Kidney (tissue), 14 donors: Measurements from ENCODE around the gene ZC3H10. TPM values are rescaled to one million over a fixed set of nuclear protein-coding genes. Genes with fewer than 3 reads are reported as not detected.

ENCODE experiments used
- DNase-seq, 5 donors: peaks; one replicate each; pipeline ENCODE4 v3.0.0-alpha.2; 2013 to 2020
- FAIRE-seq: peaks from 2 replicates; lab custom pipeline; 2012; peaks lifted over from hg19 to GRCh38; lab: Jason Lieb, UNC
- H3K27ac ChIP-seq, 2 donors: one replicate each; pipeline ENCODE4 v1.7.0; 2013; ENCODE audit warnings: low read depth in 2 of 2, low read length in 2 of 2, inconsistent platforms in 1 of 2
- H3K27me3 ChIP-seq: one replicate; pipeline ENCODE4 v1.7.1; 2013; ENCODE audit warnings: low read length, inconsistent platforms; ENCODE audit not compliant: control insufficient read depth, insufficient read depth
- H3K36me3 ChIP-seq, 3 donors: one replicate each; pipeline versions ENCODE4 v1.7.0 to v1.7.1; 2013; ENCODE audit warnings: low read length in 3 of 3, control low read depth in 1 of 3, inconsistent platforms in 1 of 3; ENCODE audit not compliant: insufficient read depth in 3 of 3, control insufficient read depth in 2 of 3
- H3K4me1 ChIP-seq, 3 donors: one replicate each; pipeline versions ENCODE4 v1.7.0 to v1.7.1; 2013; ENCODE audit warnings: low read length in 3 of 3, inconsistent platforms in 1 of 3, low read depth in 1 of 3; ENCODE audit not compliant: control insufficient read depth in 2 of 3, insufficient read depth in 2 of 3
- H3K4me3 ChIP-seq, 3 donors: one replicate each; pipeline versions ENCODE4 v1.7.0 to v1.8.1; 2013; ENCODE audit warnings: low read length in 3 of 3, control low read depth in 1 of 3, inconsistent platforms in 1 of 3
- H3K9ac ChIP-seq, 3 donors: one replicate each; pipeline versions ENCODE4 v1.7.0 to v1.7.1; 2013; ENCODE audit warnings: low read length in 3 of 3, control low read depth in 1 of 3, inconsistent platforms in 1 of 3
- H3K9me3 ChIP-seq, 3 donors: one replicate each; pipeline versions ENCODE4 v1.7.0 to v1.7.1; 2013; ENCODE audit warnings: low read length in 3 of 3, control low read depth in 1 of 3, inconsistent platforms in 1 of 3; ENCODE audit not compliant: control insufficient read depth in 2 of 3, insufficient read depth in 1 of 3
- intact Hi-C: fragments of 100-400 bp; cut with DNase I; formaldehyde crosslinking; loops from one replicate; pipeline ENCODE4 v1.11.1; 2022
- polyA plus RNA-seq: library from polyadenylated mRNA; stranded (reverse); fragments of 350-450 nt; fragmentation: Illumina TruSeq; extraction: RNeasy Lipid Tissue Mini Kit (QIAGEN cat#74804); gene quantifications from one replicate; pipeline ENCODE4 v1.2.3, GENCODE V29; 2014; ENCODE audit warnings: low read depth, low replicate concordance; ENCODE audit not compliant: insufficient read depth
- total RNA-seq: library from RNA; stranded (reverse); fragmentation: NEBNext Ultra II Directional; extraction: Animal tissue kit (Norgen Biotek cat#: 25700); gene quantifications from one replicate; pipeline ENCODE4 v1.2.1, GENCODE V29; 2021
- TF ChIP-seq, protein P1 (sequence below): IDR thresholded peaks from 3 replicates; pipeline ENCODE4 v1.5.1; 2012; ENCODE audit warnings: mild to moderate bottlenecking, moderate library complexity, borderline replicate concordance; ENCODE audit not compliant: insufficient read depth; ENCODE audit errors: extremely low read depth
- donor health status: control.
- donor health status: control.
- donor health status: control.
- donor health status: control.
- donor health status: control.
- donor health status: DM: yes; HTN: yes; CAD: no.
- donor health status: Normal renal cell carcinoma (clear cell type).

Gene ZC3H10
- total and polyA plus RNA-seq, 2 donors from 2014 or later, result 2.4 to 8.6 TPM

GRCh38 chr12:56152132-56152755 lies 34.2 kb downstream of the ZC3H10 start, which contains the start of gene MYL6B:
MYL6B (plus strand) TSS chr12:56152587; CDS start chr12:56153919, 1,332 bp downstream.
- FAIRE-seq (no peak), DNase-seq (peak; percentile 92 to 98 (median 95))
- Histone ChIP-seq H3K27me3 (no peaks in the 10 kb centered on the region), H3K36me3 (peaks cover 0 to 2% (median 0%) of the 10 kb centered on the region in 3 donors), H3K9me3 (no peaks in the 10 kb centered on the region), H3K27ac (peak within 1 kb of the TSS; percentile 87 to 91), H3K4me3 (peak within 1 kb of the TSS; percentile 80 to 92 (median 82)), H3K9ac (peak within 1 kb of the TSS; percentile 68 to 93 (median 83)), H3K4me1 (peaks cover 0 to 16% (median 10%) of the 10 kb centered on the region in 3 donors)
- intact Hi-C loops, result no loop called here
- TF ChIP-seq, protein P1, sequence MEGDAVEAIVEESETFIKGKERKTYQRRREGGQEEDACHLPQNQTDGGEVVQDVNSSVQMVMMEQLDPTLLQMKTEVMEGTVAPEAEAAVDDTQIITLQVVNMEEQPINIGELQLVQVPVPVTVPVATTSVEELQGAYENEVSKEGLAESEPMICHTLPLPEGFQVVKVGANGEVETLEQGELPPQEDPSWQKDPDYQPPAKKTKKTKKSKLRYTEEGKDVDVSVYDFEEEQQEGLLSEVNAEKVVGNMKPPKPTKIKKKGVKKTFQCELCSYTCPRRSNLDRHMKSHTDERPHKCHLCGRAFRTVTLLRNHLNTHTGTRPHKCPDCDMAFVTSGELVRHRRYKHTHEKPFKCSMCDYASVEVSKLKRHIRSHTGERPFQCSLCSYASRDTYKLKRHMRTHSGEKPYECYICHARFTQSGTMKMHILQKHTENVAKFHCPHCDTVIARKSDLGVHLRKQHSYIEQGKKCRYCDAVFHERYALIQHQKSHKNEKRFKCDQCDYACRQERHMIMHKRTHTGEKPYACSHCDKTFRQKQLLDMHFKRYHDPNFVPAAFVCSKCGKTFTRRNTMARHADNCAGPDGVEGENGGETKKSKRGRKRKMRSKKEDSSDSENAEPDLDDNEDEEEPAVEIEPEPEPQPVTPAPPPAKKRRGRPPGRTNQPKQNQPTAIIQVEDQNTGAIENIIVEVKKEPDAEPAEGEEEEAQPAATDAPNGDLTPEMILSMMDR, result no peak

DNA sequence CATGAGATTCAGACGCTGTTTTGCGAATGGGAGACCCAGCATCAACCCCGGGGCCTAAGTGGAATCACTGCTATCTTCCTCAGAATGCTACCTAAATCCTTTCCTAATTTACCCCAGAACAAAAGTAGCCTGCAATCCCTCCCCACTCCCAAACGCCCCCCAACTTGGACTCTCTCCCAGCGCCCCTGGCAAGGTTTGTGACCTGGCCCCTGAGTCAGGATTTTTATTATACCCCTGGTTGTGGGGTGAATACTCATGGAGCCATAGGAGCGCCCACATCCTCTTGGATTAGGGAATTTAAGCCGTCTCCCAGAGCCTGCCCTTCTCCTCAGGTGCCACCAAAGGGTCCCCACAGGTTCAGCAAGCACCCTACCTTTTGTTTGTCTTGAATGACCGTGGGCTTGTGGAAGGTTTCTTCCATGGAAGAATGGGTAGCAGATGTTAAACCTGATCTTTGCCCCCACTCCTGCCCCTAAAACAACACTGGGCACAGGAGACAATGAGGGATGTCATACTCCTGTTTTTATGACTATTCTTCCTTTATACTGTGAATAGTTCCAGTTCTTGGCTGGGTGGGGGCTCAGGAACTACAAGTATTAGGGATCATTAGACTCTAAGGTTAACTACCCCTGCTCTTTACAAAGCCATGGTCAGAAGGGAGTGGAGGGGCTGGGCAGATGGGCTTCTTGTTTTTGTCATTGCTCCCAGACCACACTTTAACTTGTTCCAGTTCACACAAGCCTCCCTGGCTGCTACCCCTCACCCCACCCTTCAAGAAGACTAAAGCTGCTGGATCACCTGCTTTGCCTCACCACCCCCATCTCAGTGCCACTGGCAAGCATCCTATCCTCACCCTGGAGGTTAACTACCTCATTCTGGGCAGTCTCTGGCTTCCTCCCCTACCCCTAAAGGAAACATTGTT lies 35.0 kb downstream of the ZC3H10 start:
- Histone ChIP-seq H3K9me3 (no peaks in the 10 kb centered on the region), H3K4me3 (peak overlapping the region; percentile 80 to 92 (median 82)), H3K36me3 (peaks cover 0 to 2% (median 0%) of the 10 kb centered on the region in 3 donors), H3K27ac (peak overlapping the region; percentile 24 to 91), H3K4me1 (peaks cover 0 to 16% (median 10%) of the 10 kb centered on the region in 3 donors), H3K9ac (peak overlapping the region; percentile 68 to 93 (median 83)), H3K27me3 (no peaks in the 10 kb centered on the region)
- TF ChIP-seq, protein P1, result no peak
- intact Hi-C loops, result no loop called here
- FAIRE-seq (no peak), DNase-seq (peak in 2 of 5 donors; percentile 54 to 60)

- TF ChIP-seq, protein P1, result no peak
- Histone ChIP-seq H3K36me3 (peaks cover 0 to 2% (median 0%) of the 10 kb centered on the region in 3 donors), H3K4me3 (no peak overlapping the region), H3K27me3 (no peaks in the 10 kb centered on the region), H3K27ac (no peak overlapping the region), H3K9ac (no peak overlapping the region), H3K4me1 (peaks cover 0 to 16% (median 10%) of the 10 kb centered on the region in 3 donors), H3K9me3 (no peaks in the 10 kb centered on the region)
- peak in 2 of 5 donors; percentile 41 to 49 for DNase-seq
- FAIRE-seq, result no peak
- intact Hi-C loops, result no loop called here
These were observed 35.6 kb downstream of the ZC3H10 start for GRCh38 chr12:56153678-56154065.
